Cerebellar cortex (tissue), 1 donor: ENCODE data around the gene CHST8.
A peak's percentile ranks its signal among the peaks of the same experiment; 100 is the strongest.

ENCODE experiments used
- DNase-seq: peaks from one replicate; pipeline ENCODE4 v3.0.0-alpha.2; 2015; ENCODE audit warnings: low spot score

CHST8 gene

GRCh38 chr19:33737681-33738371 lies 116.1 kb downstream of the CHST8 start:
- DNase-seq = no peak

GRCh38 chr19:33740811-33741396 lies 119.2 kb downstream of the CHST8 start:
- no peak for DNase-seq

GRCh38 chr19:33745297-33745696 lies 123.5 kb downstream of the CHST8 start:
- no peak for DNase-seq

GRCh38 chr19:33746159-33746558 lies 124.4 kb downstream of the CHST8 start:
- no peak for DNase-seq

- DNase-seq = no peak
Measured at GRCh38 chr19:33747273-33747672, 125.5 kb downstream of the CHST8 start.

- no peak for DNase-seq
Measured at GRCh38 chr19:33748231-33748630, 126.5 kb downstream of the CHST8 start.

- no peak for DNase-seq
Measured at GRCh38 chr19:33749016-33749415, 127.3 kb downstream of the CHST8 start.

GRCh38 chr19:33749619-33750175 lies 127.9 kb downstream of the CHST8 start:
- no peak for DNase-seq

- no peak for DNase-seq
Measured at GRCh38 chr19:33750587-33751435, 129.1 kb downstream of the CHST8 start.

- DNase-seq = no peak
Measured at GRCh38 chr19:33751436-33751770, 129.7 kb downstream of the CHST8 start.

- no peak for DNase-seq
Measured at GRCh38 chr19:33752018-33752800, 130.5 kb downstream of the CHST8 start.

- no peak for DNase-seq
Measured at GRCh38 chr19:33752945-33753344, 131.2 kb downstream of the CHST8 start.

GRCh38 chr19:33754361-33754760 lies 132.6 kb downstream of the CHST8 start:
- no peak for DNase-seq

- DNase-seq = peak; percentile 47
Measured at GRCh38 chr19:33755099-33756035, 133.6 kb downstream of the CHST8 start.

GRCh38 chr19:33756177-33756576 lies 134.4 kb downstream of the CHST8 start:
- peak; percentile 66 for DNase-seq

- peak; percentile 53 for DNase-seq
Measured at GRCh38 chr19:33758541-33759013, 136.8 kb downstream of the CHST8 start.

- DNase-seq = no peak
Measured at GRCh38 chr19:33759356-33759755, 137.6 kb downstream of the CHST8 start.

- peak; percentile 90 for DNase-seq
Measured at GRCh38 chr19:33763633-33764371, 142.0 kb downstream of the CHST8 start.

- DNase-seq = no peak
Measured at GRCh38 chr19:33766623-33767022, 144.9 kb downstream of the CHST8 start.

GRCh38 chr19:33767898-33768413 lies 146.2 kb downstream of the CHST8 start:
- DNase-seq = no peak
